SK-N-SH (cell line): ENCODE data around the gene KLHL8. TPM values are rescaled to one million over a fixed set of nuclear protein-coding genes. Genes with fewer than 3 reads are reported as not detected.

Source experiments
- CTCF ChIA-PET: fragments of 300-600, 350-600 bp; formaldehyde crosslinking; extraction: SDS; loops from one replicate; lab custom pipeline; 2021; lab: Yijun Ruan, JAX
- POLR2A ChIA-PET: fragments of 350-600 bp; sonication (Branson Sonifier 250); formaldehyde crosslinking; extraction: SDS; loops from one replicate; lab custom pipeline; 2020; ENCODE audit warnings: antibody characterized with exemption, inconsistent platforms; lab: Yijun Ruan, JAX
- DNase-seq: peaks from one replicate; pipeline ENCODE4 v3.0.0; 2012
- H2AFZ ChIP-seq: fragments of 200-600 bp; sonication (generic); 2 replicates; pipeline ENCODE4 v1.8.1; 2016; ENCODE audit warnings: antibody characterized with exemption, mild to moderate bottlenecking, low read depth
- H3F3A ChIP-seq: fragments of 200-600 bp; sonication (generic); replicated peaks from 2 replicates; pipeline ENCODE3; 2016; ENCODE audit warnings: antibody characterized with exemption, mild to moderate bottlenecking; ENCODE audit not compliant: insufficient read depth
- H3K27ac ChIP-seq, 2 experiments: fragments of 200-500 bp in 1 of 2; fragments of 200-600 bp in 1 of 2; sonication (Bioruptor generic) in 1 of 2; sonication (generic), shearing (Covaris generic) in 1 of 2; 2 replicates each; pipeline versions ENCODE4 v1.5.1 to v1.6.1; 2014 to 2016; ENCODE audit warnings: low read depth in 2 of 2, inconsistent platforms in 1 of 2, low read length in 1 of 2, mild to moderate bottlenecking in 1 of 2, mixed read lengths in 1 of 2
- H3K27me3 ChIP-seq: fragments of 200-600 bp; sonication (generic), shearing (Covaris generic); 2 replicates; pipeline ENCODE4 v1.6.1; 2016; ENCODE audit warnings: mixed run types; ENCODE audit not compliant: insufficient read depth
- H3K36me3 ChIP-seq, 2 experiments: fragments of 200-500 bp in 1 of 2; fragments of 200-600 bp in 1 of 2; sonication (Bioruptor generic) in 1 of 2; sonication (generic) in 1 of 2; replicated peaks in 1 of 2; 2 replicates each; pipeline versions ENCODE3 to v1.5.1; 2014 to 2016; ENCODE audit warnings: low read length in 1 of 2, mild to moderate bottlenecking in 1 of 2; ENCODE audit not compliant: insufficient read depth in 2 of 2, control insufficient read depth in 1 of 2
- H3K4me1 ChIP-seq, 2 experiments: fragments of 200-500 bp in 1 of 2; fragments of 200-600 bp in 1 of 2; sonication (Bioruptor generic) in 1 of 2; sonication (generic), shearing (Covaris generic) in 1 of 2; 2 replicates each; pipeline versions ENCODE4 v1.5.1 to v1.6.1; 2014 to 2016; ENCODE audit warnings: low read depth in 1 of 2, low read length in 1 of 2, mixed run types in 1 of 2; ENCODE audit not compliant: insufficient read depth in 2 of 2, control insufficient read depth in 1 of 2
- H3K4me2 ChIP-seq: fragments of 200-600 bp; sonication (generic), shearing (Covaris generic); 2 replicates; pipeline ENCODE4 v1.6.1; 2017; ENCODE audit warnings: mixed run types
- H3K4me3 ChIP-seq, 2 experiments: fragments of 200-500 bp in 1 of 2; fragments of 200-600 bp in 1 of 2; sonication (Bioruptor generic) in 1 of 2; sonication (generic), shearing (Covaris generic) in 1 of 2; 2 replicates each; pipeline versions ENCODE4 v1.5.1 to v1.8.1; 2014 to 2016; ENCODE audit warnings: low read depth in 2 of 2, inconsistent platforms in 1 of 2, low read length in 1 of 2, mild to moderate bottlenecking in 1 of 2, mixed read lengths in 1 of 2, moderate library complexity in 1 of 2
- H3K79me2 ChIP-seq: fragments of 200-600 bp; sonication (generic); 2 replicates; pipeline ENCODE4 v1.8.1; 2017; ENCODE audit warnings: mild to moderate bottlenecking; ENCODE audit not compliant: insufficient read depth
- H3K9ac ChIP-seq: fragments of 200-600 bp; sonication (generic); 2 replicates; pipeline ENCODE4 v1.6.1; 2017; ENCODE audit warnings: mixed run types
- H3K9me2 ChIP-seq: fragments of 200-600 bp; sonication (generic); 2 replicates; pipeline ENCODE4 v1.6.1; 2017; ENCODE audit warnings: mixed run types
- H3K9me3 ChIP-seq: fragments of 200-600 bp; sonication (generic); 2 replicates; pipeline ENCODE4 v1.6.1; 2017; ENCODE audit warnings: mixed run types, mild to moderate bottlenecking, moderate library complexity
- H4K20me1 ChIP-seq: fragments of 200-600 bp; sonication (generic); 2 replicates; pipeline ENCODE4 v1.6.1; 2017; ENCODE audit warnings: mild to moderate bottlenecking, mixed run types; ENCODE audit not compliant: insufficient read depth
- CHD2 ChIP-seq: fragments of 150-350 bp; IDR thresholded peaks from 2 replicates; pipeline ENCODE4 v1.6.1; 2018; ENCODE audit warnings: low read length; ENCODE audit not compliant: partially characterized antibody
- EP300 ChIP-seq, 2 experiments: IDR thresholded peaks; 2 replicates each; pipeline versions ENCODE4 v1.4.0 to v1.6.1; 2012; ENCODE audit warnings: borderline replicate concordance in 1 of 2, low read depth in 1 of 2, low read length in 1 of 2
- FOXJ3 ChIP-seq: sonication (generic); formaldehyde crosslinking; IDR thresholded peaks from 2 replicates; pipeline ENCODE4 v1.5.1; 2020; ENCODE audit warnings: mild to moderate bottlenecking, missing genetic modification reagents
- FOXM1 ChIP-seq: IDR thresholded peaks from 2 replicates; pipeline ENCODE4 v1.4.0; 2012; ENCODE audit warnings: low read depth, mild to moderate bottlenecking
- GABPA ChIP-seq: IDR thresholded peaks from 2 replicates; pipeline ENCODE4 v1.4.0; 2012; ENCODE audit warnings: low read depth, mild to moderate bottlenecking
- GATA2 ChIP-seq: sonication (generic); formaldehyde crosslinking; IDR thresholded peaks from 2 replicates; pipeline ENCODE4 v1.5.0; 2020; ENCODE audit warnings: mild to moderate bottlenecking, missing genetic modification reagents
- NRF1 ChIP-seq: IDR thresholded peaks from 2 replicates; pipeline ENCODE4 v1.6.1; 2012; ENCODE audit warnings: low read depth, mild to moderate bottlenecking, low read length
- POLR2AphosphoS5 ChIP-seq: IDR thresholded peaks from 2 replicates; pipeline ENCODE4 v1.6.1; 2012; ENCODE audit warnings: low read depth, low read length
- RAD21 ChIP-seq: IDR thresholded peaks from 2 replicates; pipeline ENCODE4 v1.6.1; 2012; ENCODE audit warnings: mild to moderate bottlenecking, low read length
- RCOR1 ChIP-seq: fragments of 150-350 bp; IDR thresholded peaks from 2 replicates; pipeline ENCODE4 v1.6.1; 2017; ENCODE audit warnings: antibody characterized with exemption, low read length
- RFX5 ChIP-seq: IDR thresholded peaks from 2 replicates; pipeline ENCODE4 v1.6.1; 2012; ENCODE audit warnings: mild to moderate bottlenecking, improper control_type of control experiment, low read length
- SMC3 ChIP-seq: IDR thresholded peaks from 2 replicates; pipeline ENCODE4 v1.6.1; 2012; ENCODE audit warnings: low read depth, low read length, improper control_type of control experiment
- TCF12 ChIP-seq: IDR thresholded peaks from 2 replicates; pipeline ENCODE4 v1.4.0; 2012
- TEAD4 ChIP-seq: IDR thresholded peaks from 2 replicates; pipeline ENCODE4 v1.4.0; 2012; ENCODE audit warnings: mild to moderate bottlenecking, borderline replicate concordance; ENCODE audit not compliant: insufficient read depth
- WGBS: methylation state at CpG from one replicate; pipeline ENCODE4 v1.1.6; 2017; ENCODE audit warnings: low lambda C conversion rate; 5-methylcytosine and 5-hydroxymethylcytosine counted together
- polyA plus RNA-seq, 3 experiments: library from polyadenylated mRNA; depleted of rRNA; stranded (reverse); fragments of >200 nt; gene quantifications; 2 replicates each; pipeline ENCODE4 v1.2.3, GENCODE V29; 2012
- TF ChIP-seq, protein P1 (sequence below): fragments of 150-350 bp; IDR thresholded peaks from 2 replicates; pipeline ENCODE4 v1.6.1; 2017; ENCODE audit warnings: antibody characterized with exemption, low read length, low read depth, borderline replicate concordance
- TF ChIP-seq, protein P2 (sequence below): IDR thresholded peaks from 2 replicates; pipeline ENCODE4 v1.6.1; 2012; ENCODE audit warnings: mild to moderate bottlenecking, low read depth, low read length, moderate library complexity
- TF ChIP-seq, protein P3 (sequence below): fragments of 150-350 bp; IDR thresholded peaks from 2 replicates; pipeline ENCODE4 v1.6.1; 2016; ENCODE audit warnings: mild to moderate bottlenecking, low read depth, low read length
- TF ChIP-seq, protein P4 (sequence below): IDR thresholded peaks from 2 replicates; pipeline ENCODE4 v1.4.0; 2012; ENCODE audit warnings: low read depth, borderline replicate concordance

The KLHL8 gene
- polyA plus RNA-seq, 1 of the 3 experiments (the other 2 are of a cell fraction) = 2.4 TPM

DNA sequence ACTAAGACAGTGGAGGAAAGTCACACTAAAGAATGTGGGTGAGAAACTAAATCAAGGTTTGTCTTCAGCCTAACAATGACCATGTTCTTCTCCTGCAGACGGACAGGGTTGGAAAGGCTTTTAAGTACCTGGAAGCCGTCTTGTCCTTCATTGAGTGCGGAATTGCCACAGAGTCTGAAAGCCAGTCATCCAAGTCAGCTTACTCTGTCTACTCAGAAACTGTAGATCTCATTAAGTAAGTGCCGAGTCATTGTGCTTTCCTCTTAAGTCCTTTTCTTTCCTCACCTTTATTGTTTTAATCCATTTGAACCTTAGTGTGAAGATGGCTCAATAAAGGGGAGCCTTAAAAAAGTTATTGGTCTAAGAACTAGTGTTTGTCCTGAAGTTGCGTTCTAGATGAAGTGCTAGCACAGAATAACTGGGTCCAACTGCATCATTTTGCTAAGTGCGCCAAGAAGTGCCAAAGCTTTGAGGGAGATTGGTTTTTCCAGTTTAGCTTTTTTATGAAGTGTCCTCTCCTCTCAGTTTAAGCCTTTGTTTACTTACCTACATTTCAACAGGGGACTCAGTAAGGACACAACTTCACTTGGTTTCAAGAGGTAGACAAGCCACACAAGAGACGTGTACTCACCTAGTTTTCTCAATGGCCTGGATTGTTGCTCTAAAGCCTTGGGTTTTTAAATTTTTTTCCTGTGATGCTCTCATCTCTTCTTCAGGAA is 89.3 kb downstream of the KLHL8 start:
- H3K4me3 ChIP-seq = no peak overlapping the region
- no peaks in the 10 kb centered on the region for H3K79me2 ChIP-seq
- no peak for DNase-seq
- ChIA-PET CTCF (no interaction called here), POLR2A (no interaction called here)
- no peak overlapping the region for H3K4me2 ChIP-seq
- H4K20me1 ChIP-seq = no peaks in the 10 kb centered on the region
- no peak overlapping the region for H2AFZ ChIP-seq
- no peak overlapping the region for H3K9ac ChIP-seq
- H3K9me2 ChIP-seq = no peaks in the 10 kb centered on the region
- H3F3A ChIP-seq = no peaks in the 10 kb centered on the region
- no peaks in the 10 kb centered on the region for H3K27me3 ChIP-seq
- H3K27ac ChIP-seq = no peak overlapping the region
- H3K9me3 ChIP-seq = no peaks in the 10 kb centered on the region
- 98% methylated on average over 7 of the region's 7 CpGs for WGBS
- TF ChIP-seq EP300 (IDR thresholded peaks at IDR 0.05; ENCODE audit: borderline replicate concordance in 1 of 2, low read depth in 1 of 2, low read length in 1 of 2) (no peak), POLR2AphosphoS5 (no peak), RCOR1 (no peak), GABPA (no peak)
- TF ChIP-seq, protein P1, sequence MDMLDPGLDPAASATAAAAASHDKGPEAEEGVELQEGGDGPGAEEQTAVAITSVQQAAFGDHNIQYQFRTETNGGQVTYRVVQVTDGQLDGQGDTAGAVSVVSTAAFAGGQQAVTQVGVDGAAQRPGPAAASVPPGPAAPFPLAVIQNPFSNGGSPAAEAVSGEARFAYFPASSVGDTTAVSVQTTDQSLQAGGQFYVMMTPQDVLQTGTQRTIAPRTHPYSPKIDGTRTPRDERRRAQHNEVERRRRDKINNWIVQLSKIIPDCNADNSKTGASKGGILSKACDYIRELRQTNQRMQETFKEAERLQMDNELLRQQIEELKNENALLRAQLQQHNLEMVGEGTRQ = no peak
- TF ChIP-seq, protein P2, sequence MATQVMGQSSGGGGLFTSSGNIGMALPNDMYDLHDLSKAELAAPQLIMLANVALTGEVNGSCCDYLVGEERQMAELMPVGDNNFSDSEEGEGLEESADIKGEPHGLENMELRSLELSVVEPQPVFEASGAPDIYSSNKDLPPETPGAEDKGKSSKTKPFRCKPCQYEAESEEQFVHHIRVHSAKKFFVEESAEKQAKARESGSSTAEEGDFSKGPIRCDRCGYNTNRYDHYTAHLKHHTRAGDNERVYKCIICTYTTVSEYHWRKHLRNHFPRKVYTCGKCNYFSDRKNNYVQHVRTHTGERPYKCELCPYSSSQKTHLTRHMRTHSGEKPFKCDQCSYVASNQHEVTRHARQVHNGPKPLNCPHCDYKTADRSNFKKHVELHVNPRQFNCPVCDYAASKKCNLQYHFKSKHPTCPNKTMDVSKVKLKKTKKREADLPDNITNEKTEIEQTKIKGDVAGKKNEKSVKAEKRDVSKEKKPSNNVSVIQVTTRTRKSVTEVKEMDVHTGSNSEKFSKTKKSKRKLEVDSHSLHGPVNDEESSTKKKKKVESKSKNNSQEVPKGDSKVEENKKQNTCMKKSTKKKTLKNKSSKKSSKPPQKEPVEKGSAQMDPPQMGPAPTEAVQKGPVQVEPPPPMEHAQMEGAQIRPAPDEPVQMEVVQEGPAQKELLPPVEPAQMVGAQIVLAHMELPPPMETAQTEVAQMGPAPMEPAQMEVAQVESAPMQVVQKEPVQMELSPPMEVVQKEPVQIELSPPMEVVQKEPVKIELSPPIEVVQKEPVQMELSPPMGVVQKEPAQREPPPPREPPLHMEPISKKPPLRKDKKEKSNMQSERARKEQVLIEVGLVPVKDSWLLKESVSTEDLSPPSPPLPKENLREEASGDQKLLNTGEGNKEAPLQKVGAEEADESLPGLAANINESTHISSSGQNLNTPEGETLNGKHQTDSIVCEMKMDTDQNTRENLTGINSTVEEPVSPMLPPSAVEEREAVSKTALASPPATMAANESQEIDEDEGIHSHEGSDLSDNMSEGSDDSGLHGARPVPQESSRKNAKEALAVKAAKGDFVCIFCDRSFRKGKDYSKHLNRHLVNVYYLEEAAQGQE = no peak
- H3K36me3 ChIP-seq = peaks cover 41 to 59% of the 10 kb centered on the region in 2 experiments
- H3K4me1 ChIP-seq = no peaks in the 10 kb centered on the region

DNA sequence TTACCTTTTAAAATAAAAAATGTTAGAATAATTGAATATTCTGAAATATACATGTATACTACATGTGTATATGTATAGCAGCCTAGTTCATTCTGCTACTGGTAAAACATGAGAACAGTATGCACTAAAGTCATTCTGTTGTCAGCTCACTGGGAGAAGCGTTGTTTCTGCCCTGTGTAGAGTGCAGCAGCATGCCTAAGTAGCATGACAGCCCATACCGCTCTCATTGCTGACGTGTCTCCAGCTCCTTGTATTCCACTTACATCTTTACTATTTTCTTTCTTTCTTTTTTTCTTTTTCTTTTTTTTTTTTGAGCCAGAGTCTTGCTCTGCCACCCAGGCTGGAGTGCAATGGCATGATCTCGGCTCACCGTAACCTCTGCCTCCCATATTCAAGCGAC is 90.7 kb downstream of the KLHL8 start:
- no peaks in the 10 kb centered on the region for H3F3A ChIP-seq
- ChIA-PET CTCF (interaction anchor here (1.2 kb wide), 1 partner anchor 21 kb away, joined by 3 read pairs; no protein-coding TSS in a partner anchor), POLR2A (no interaction called here)
- no peaks in the 10 kb centered on the region for H3K9me2 ChIP-seq
- H4K20me1 ChIP-seq = no peaks in the 10 kb centered on the region
- no peak overlapping the region for H3K4me2 ChIP-seq
- no peak overlapping the region for H3K27ac ChIP-seq
- DNase-seq = no peak
- no peak overlapping the region for H3K4me3 ChIP-seq
- no peaks in the 10 kb centered on the region for H3K4me1 ChIP-seq
- H2AFZ ChIP-seq = no peak overlapping the region
- H3K9me3 ChIP-seq = no peaks in the 10 kb centered on the region
- 97% methylated on average over 6 of the region's 6 CpGs for WGBS
- H3K27me3 ChIP-seq = no peaks in the 10 kb centered on the region
- H3K36me3 ChIP-seq = peaks cover 36 to 56% of the 10 kb centered on the region in 2 experiments
- H3K9ac ChIP-seq = no peak overlapping the region
- no peaks in the 10 kb centered on the region for H3K79me2 ChIP-seq
- TF ChIP-seq TEAD4 (no peak), EP300 (IDR thresholded peaks at IDR 0.05; ENCODE audit: borderline replicate concordance in 1 of 2, low read depth in 1 of 2, low read length in 1 of 2) (no peak), RFX5 (no peak), GATA2 (CRISPR knock-in tag) (no peak), TCF12 (no peak), FOXJ3 (CRISPR knock-in tag) (no peak), RAD21 (no peak), NRF1 (no peak), CHD2 (no peak), GABPA (no peak), SMC3 (no peak), FOXM1 (no peak)
- TF ChIP-seq, protein P3, sequence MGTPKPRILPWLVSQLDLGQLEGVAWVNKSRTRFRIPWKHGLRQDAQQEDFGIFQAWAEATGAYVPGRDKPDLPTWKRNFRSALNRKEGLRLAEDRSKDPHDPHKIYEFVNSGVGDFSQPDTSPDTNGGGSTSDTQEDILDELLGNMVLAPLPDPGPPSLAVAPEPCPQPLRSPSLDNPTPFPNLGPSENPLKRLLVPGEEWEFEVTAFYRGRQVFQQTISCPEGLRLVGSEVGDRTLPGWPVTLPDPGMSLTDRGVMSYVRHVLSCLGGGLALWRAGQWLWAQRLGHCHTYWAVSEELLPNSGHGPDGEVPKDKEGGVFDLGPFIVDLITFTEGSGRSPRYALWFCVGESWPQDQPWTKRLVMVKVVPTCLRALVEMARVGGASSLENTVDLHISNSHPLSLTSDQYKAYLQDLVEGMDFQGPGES = no peak
- TF ChIP-seq, protein P4, sequence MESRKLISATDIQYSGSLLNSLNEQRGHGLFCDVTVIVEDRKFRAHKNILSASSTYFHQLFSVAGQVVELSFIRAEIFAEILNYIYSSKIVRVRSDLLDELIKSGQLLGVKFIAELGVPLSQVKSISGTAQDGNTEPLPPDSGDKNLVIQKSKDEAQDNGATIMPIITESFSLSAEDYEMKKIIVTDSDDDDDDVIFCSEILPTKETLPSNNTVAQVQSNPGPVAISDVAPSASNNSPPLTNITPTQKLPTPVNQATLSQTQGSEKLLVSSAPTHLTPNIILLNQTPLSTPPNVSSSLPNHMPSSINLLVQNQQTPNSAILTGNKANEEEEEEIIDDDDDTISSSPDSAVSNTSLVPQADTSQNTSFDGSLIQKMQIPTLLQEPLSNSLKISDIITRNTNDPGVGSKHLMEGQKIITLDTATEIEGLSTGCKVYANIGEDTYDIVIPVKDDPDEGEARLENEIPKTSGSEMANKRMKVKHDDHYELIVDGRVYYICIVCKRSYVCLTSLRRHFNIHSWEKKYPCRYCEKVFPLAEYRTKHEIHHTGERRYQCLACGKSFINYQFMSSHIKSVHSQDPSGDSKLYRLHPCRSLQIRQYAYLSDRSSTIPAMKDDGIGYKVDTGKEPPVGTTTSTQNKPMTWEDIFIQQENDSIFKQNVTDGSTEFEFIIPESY = no peak
